HG02642 (cell line): ENCODE data around the gene PA2G4.
"Not testable (repeated sequence)": the region's sequence is repeated elsewhere in the genome, so short reads cannot be mapped to it uniquely, and the experiment has no call there.

ENCODE experiments used
- ATAC-seq: cut with Tn5 transposase; IDR thresholded peaks from one replicate; pipeline ENCODE4 v1.9.1; 2021; ENCODE audit warnings: mild to moderate bottlenecking; ENCODE audit not compliant: unreplicated experiment, poor library complexity

PA2G4 gene

GRCh38 chr12:56104109-56104814, at the start of gene PA2G4:
PA2G4 (plus strand) TSS chr12:56104559; CDS start chr12:56104738, 179 bp downstream.
- peak; percentile 96 for ATAC-seq

DNA sequence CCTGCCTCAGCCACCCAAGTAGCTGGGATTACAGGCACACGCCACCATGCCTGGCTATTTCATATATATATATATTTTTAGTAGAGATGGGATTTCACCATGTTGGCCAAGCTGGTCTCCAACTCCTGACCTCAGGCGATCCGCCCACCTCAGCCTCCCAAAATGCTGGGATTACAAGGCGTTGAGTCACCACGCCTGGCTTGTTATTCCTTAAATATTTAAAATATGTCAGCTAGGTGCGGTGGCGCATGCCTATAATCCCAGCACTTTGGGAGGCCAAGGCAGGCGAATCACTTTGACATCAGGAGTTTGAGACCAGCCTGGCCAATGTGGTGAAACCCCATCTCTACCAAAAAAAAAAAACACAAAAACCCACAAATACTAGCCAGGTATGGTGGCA, 44.4 kb upstream of the PA2G4 start:
- ATAC-seq, result not testable (repeated sequence)

GRCh38 chr12:56061982-56062381, 42.4 kb upstream of the PA2G4 start:
- no peak for ATAC-seq

- no peak for ATAC-seq
These were observed 41.4 kb upstream of the PA2G4 start for GRCh38 chr12:56062996-56063395.

DNA sequence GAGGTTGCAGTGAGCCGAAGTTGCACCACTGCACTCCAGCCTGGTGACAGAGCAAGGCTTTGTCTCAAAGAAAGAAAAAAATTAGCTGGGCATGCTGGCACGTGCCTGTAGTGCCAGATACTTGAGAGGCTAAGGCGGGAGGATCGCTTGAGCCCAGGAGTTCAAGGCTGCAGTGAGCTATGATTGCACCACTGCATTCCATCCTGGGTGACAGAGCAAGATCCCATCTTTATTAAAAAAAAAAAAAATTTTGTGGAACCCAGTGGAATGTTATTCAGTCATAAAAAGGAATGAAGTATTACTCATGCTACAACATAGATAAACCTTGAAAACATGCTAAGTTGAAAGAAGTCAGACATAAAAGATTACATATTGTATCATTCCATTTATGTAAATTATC, 32.7 kb upstream of the PA2G4 start:
- ATAC-seq, result no peak

GRCh38 chr12:56074396-56074795, 30.0 kb upstream of the PA2G4 start:
- ATAC-seq, result no peak

- ATAC-seq, result not testable (repeated sequence)
These were observed 26.4 kb upstream of the PA2G4 start for GRCh38 chr12:56077966-56078365.

DNA sequence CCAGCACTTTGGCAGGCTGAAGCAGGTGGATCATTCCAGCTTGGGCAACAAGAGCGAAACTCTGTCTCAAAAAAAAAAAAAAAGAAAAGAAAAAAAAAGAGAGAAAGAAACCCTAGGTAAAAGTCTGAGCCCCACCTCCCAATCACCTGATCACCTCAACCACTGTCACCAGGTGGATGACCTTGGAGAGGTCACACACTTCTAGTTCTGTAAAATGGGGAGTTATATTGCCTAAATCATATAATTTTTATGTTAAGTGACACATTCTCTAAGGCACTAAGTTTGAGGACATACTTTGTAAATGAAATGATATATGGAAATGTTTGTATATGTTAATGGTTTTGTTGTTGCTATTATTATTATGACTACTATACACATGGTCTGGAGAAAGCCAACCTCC, 25.9 kb upstream of the PA2G4 start:
- ATAC-seq, result no peak

GRCh38 chr12:56078931-56079722, 25.2 kb upstream of the PA2G4 start:
- peak; percentile 78 for ATAC-seq

- ATAC-seq, result peak; percentile 38
These were observed 24.4 kb upstream of the PA2G4 start, which contains the start of gene ERBB3 for GRCh38 chr12:56079723-56080555. ERBB3 (plus strand) TSS chr12:56080165; CDS start chr12:56080301, 136 bp downstream.

- no peak for ATAC-seq
These were observed 23.7 kb upstream of the PA2G4 start for GRCh38 chr12:56080556-56081138.

DNA sequence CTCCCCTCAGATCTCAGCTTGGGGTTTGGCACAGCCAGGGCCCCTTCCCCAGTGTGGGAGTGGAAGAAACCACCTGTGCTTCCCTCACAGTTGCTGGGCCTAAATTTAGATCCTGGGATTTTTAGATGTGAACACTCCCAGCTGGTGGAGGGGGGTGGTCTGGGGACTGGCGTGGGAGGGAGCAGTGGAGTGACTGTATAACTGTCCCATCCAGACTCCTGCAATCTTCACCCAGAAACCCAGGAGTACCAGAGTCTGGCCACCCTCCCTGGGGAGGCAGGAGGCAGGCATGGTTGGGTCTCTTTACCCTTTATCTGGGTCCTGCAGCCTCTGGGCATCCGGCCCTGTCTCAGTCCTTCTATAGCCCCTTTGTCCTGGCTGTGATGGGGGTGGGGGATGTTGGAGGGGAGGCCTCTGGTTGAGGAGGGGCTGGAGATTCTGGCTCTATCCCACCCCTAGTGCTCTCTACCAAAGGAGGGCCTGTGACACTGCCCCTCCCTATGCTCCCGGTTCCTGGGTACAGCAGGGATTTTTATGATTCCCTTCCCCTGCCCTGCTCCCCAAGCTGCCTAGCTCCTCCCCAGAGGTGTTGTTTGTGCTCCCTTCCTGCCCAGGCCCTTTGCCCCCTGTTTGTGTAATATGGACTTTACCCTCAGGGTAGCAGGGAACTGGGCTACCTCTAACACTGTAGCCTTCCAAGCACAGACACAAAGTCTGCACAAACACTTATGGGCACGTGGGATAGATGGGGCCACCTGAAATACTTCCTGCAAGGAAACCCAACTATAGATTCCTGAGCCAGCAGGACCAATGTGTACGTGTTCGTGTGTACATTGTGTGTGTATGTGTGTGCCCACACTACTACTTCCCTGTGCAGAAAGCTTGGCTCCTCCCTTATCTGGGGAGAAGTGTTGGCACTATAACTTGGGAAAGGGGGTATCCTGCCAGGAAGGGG, 22.7 kb upstream of the PA2G4 start:
- ATAC-seq, result no peak

- ATAC-seq, result no peak
These were observed 22.0 kb upstream of the PA2G4 start for GRCh38 chr12:56082382-56082781.

DNA sequence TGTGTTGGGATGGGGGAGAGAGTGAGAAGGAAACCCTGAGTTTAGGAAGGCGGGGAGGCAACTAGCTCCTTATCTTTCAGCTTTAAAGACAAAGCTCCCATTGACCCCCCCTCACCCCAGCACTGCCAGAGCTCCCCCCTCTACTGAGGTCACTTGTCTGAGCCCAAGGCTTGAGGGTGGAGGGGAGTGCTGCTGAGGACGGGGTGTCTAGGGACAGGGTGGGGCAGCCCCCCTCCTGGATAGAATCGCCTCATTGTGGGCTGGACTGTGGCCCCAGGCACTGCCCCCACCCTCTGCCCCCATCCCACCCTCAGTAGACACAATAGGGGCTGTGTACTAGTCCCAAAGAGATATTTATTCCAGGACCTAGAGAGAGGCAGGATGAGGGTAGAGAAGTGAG, 21.4 kb upstream of the PA2G4 start:
- ATAC-seq, result no peak

DNA sequence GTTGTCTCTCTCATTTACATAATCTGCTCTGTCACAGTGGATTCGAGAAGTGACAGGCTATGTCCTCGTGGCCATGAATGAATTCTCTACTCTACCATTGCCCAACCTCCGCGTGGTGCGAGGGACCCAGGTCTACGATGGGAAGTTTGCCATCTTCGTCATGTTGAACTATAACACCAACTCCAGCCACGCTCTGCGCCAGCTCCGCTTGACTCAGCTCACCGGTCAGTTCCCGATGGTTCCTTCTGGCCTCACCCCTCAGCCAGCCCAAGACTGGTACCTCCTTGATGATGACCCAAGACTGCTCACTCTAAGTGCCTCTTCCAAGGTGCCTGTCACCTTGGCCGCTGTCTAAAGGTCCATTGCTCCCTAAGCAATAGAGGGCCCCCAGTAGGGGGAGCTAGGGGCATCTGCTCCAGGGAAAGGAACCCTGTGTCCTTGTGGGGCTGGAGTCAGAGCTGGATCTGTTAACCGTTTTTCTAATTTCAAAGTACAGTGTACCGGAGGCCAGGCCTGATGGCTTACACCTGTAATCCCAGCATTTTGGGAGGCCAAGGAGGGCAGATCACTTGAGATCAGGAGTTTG, 19.3 kb upstream of the PA2G4 start:
- ATAC-seq, result no peak

- ATAC-seq, result no peak
These were observed 18.3 kb upstream of the PA2G4 start for GRCh38 chr12:56086096-56086495.

DNA sequence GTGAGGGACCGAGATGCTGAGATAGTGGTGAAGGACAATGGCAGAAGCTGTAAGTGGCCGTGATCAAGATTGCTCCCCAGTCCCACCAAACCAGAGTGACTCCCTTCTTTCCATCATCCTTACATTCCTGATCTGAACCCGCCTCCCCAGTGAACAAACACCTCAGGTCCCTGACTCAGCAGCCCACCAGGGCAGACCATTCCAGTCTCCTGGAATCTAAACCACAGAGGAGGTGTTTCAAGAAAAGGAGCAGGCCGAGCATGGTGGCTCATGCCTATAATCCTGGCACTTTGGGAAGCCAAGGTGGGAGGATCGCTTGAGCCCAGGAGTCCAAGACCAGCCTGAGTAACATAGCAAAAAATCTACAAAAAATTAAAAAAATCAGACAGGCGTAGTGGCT, 17.8 kb upstream of the PA2G4 start:
- ATAC-seq, result no peak

- no peak for ATAC-seq
These were observed 17.1 kb upstream of the PA2G4 start for GRCh38 chr12:56087220-56087619.

GRCh38 chr12:56097738-56098137, 6.6 kb upstream of the PA2G4 start:
- no peak for ATAC-seq
